ENCODE results near the gene COL15A1. TPM values are rescaled to one million over a fixed set of nuclear protein-coding genes. Genes with fewer than 3 reads are reported as not detected.

COL15A1 gene
- polyA plus RNA-seq, 1 experiment, result 112 TPM

GRCh38 chr9:99042620-99043019 lies 98.9 kb downstream of the COL15A1 start:
- ChIA-PET POLR2A (no interaction called here), CTCF (no interaction called here)
- Histone ChIP-seq H3K4me3 (ENCODE audit: low read depth, low read length) (no peak overlapping the region), H3K36me3 (ENCODE audit: control insufficient read depth, insufficient read depth, low read length) (no peaks in the 10 kb centered on the region), H3K27me3 (ENCODE audit: control insufficient read depth, insufficient read depth, low read length) (no peaks in the 10 kb centered on the region)
- DNase-seq (ENCODE audit: low read depth), result no peak
- TF ChIP-seq CTCF (IDR thresholded peaks at IDR 0.05; ENCODE audit: insufficient read depth, low read depth, low read length), result no peak

GRCh38 chr9:99044827-99045226 lies 101.1 kb downstream of the COL15A1 start:
- no peak for DNase-seq (ENCODE audit: low read depth)
- POLR2A ChIA-PET, result no interaction called here

DNA sequence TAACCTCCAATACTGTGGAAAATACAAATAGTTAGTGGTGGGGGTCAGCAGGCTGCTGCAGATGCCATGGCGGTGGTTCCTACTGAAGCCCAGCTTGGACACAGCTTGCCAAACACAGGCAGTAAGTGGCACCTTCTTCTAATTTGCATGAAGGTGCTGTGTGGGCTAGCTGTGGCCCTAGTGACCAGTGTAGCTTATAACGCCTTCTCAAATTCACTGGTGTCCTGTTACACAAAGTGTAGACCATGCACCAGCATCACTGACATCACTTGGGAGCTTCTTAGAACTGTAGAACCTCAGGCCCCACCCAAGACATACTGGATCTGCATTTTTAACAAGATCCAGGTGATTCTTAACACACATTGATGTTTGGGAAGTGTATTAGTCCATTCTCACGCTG lies 102.4 kb downstream of the COL15A1 start:
- Histone ChIP-seq H3K27me3 (ENCODE audit: control insufficient read depth, insufficient read depth, low read length) (no peaks in the 10 kb centered on the region), H3K36me3 (ENCODE audit: control insufficient read depth, insufficient read depth, low read length) (peaks cover 3% of the 10 kb centered on the region), H3K4me3 (ENCODE audit: low read depth, low read length) (no peak overlapping the region)
- no peak for DNase-seq (ENCODE audit: low read depth)
- no peak for TF ChIP-seq CTCF (IDR thresholded peaks at IDR 0.05; ENCODE audit: insufficient read depth, low read depth, low read length)
- ChIA-PET CTCF (interaction anchor here (1.4 to 1.5 kb wide), 2 partner anchors 16 to 27 kb away, joined by 3 to 4 read pairs; no protein-coding TSS in a partner anchor), POLR2A (no interaction called here)

More at GRCh38 chr9:99044827-99045226, 101.1 kb downstream of the COL15A1 start:
- H3K36me3 ChIP-seq (ENCODE audit: control insufficient read depth, insufficient read depth, low read length), result peaks cover 3% of the 10 kb centered on the region
- no peak for TF ChIP-seq CTCF (IDR thresholded peaks at IDR 0.05; ENCODE audit: insufficient read depth, low read depth, low read length)
- CTCF ChIA-PET, result interaction anchor here (0.6 to 2.1 kb wide), 4 partner anchors 9 to 46 kb away, joined by 4 to 6 read pairs (median 4); no protein-coding TSS in a partner anchor
- H3K4me3 ChIP-seq (ENCODE audit: low read depth, low read length), result no peak overlapping the region
- H3K27me3 ChIP-seq (ENCODE audit: control insufficient read depth, insufficient read depth, low read length), result no peaks in the 10 kb centered on the region

DNA sequence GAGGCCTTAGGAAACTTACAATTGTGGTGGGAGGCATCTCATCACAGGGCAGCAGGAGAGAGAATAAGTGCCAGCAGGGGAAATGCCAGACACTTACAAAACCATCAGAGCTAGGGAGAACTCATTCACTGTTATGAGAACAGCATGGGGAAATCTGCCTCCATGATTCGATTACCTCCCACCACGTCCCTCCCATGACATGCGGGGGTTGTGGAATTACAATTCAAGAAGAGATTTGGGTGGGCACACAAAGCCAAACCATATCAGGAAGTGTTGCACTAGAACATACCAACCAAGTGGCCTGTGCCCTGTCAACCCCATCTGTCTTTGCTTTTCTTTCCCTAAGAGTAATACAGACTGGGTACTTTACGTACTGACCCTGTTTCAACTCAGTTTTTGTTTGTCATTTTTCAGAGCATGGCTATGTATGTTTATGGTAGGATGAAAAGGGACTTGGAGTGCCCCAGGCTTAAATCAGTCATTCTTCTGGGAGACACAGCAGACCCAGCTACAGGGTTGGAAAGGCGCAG lies 102.9 kb downstream of the COL15A1 start:
- H3K36me3 ChIP-seq (ENCODE audit: control insufficient read depth, insufficient read depth, low read length), result peaks cover 3% of the 10 kb centered on the region
- POLR2A ChIA-PET, result no interaction called here
- no peak for TF ChIP-seq CTCF (IDR thresholded peaks at IDR 0.05; ENCODE audit: insufficient read depth, low read depth, low read length)
- no peak for DNase-seq (ENCODE audit: low read depth)
- CTCF ChIA-PET, result interaction anchor here (1.4 kb wide), 1 partner anchor 16 kb away, joined by 3 read pairs; no protein-coding TSS in a partner anchor
- H3K27me3 ChIP-seq (ENCODE audit: control insufficient read depth, insufficient read depth, low read length), result no peaks in the 10 kb centered on the region
- H3K4me3 ChIP-seq (ENCODE audit: low read depth, low read length), result no peak overlapping the region

GRCh38 chr9:99049228-99049627 lies 105.5 kb downstream of the COL15A1 start:
- CTCF ChIA-PET, result no interaction called here
- Histone ChIP-seq H3K27me3 (ENCODE audit: control insufficient read depth, insufficient read depth, low read length) (no peaks in the 10 kb centered on the region), H3K4me3 (ENCODE audit: low read depth, low read length) (no peak overlapping the region), H3K36me3 (ENCODE audit: control insufficient read depth, insufficient read depth, low read length) (peaks cover 3% of the 10 kb centered on the region)
- TF ChIP-seq CTCF (IDR thresholded peaks at IDR 0.05; ENCODE audit: insufficient read depth, low read depth, low read length), result no peak
- DNase-seq (ENCODE audit: low read depth), result no peak
- POLR2A ChIA-PET, result no interaction called here
